ENCODE data around the gene SUPT3H.

The SUPT3H gene

DNA sequence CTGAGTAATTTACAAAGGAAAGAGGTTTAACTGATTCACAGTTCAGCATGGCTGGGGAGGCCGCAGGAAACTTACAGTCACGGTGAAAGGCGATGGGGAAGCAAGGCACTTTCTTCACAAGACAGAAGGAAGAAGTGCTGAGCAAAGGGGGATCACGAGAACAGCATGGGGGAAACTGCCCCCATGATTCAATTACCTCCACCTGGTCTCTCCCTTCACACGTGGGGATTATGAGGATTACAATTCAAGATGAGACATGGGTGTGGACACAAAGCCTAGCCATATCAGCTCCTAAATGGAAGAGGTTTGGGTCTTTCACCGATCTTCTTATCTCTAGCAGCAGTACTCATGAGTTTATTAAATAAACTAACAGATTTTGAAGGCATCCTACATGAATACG, 202.5 kb downstream of the SUPT3H start:
- DNase-seq (ENCODE audit: low read depth) = no peak
- no peak overlapping the region for H3K4me3 ChIP-seq (ENCODE audit: low read depth, low read length)
- TF ChIP-seq CTCF (IDR thresholded peaks at IDR 0.05; ENCODE audit: insufficient read depth, low read depth, low read length, missing control alignments) = no peak

DNA sequence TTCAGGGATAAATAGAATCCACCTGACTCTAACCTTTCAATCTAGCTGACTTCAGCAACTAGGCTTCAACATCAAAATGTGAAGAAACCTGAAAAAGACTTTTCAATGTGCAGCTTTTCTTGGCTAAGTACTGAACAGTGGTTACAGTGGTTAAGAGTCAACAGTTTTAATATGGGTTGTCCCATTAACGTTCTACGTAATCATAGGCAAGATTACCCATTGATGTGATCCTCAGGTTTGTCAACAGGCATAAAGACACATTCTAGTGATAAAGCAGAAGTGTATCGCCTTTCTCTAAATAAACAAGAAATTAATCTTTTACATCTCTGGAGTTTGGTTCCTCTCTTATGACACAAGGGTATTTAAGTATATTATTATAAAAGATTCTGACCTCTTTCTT, 203.7 kb downstream of the SUPT3H start:
- DNase-seq (ENCODE audit: low read depth) = no peak
- no peak overlapping the region for H3K4me3 ChIP-seq (ENCODE audit: low read depth, low read length)
- no peak for TF ChIP-seq CTCF (IDR thresholded peaks at IDR 0.05; ENCODE audit: insufficient read depth, low read depth, low read length, missing control alignments)

DNA sequence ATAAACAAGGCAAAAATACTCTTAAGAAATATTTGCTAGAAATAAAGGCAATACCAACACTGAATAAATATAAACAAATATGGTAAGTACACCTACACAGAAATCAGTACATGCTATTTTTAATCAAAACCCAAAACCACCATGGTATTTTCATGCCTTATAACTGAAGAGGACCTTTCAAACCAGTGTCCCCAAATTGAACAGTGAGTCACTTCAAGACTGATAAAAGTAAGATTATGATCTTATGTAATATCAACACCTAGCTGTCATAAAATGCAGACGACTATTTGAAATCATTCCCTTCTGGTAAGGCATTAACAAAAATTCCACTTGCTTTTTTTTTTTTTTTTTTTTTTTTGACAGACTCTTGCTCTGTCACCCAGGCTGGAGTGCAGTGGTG, 206.4 kb downstream of the SUPT3H start:
- peak; percentile 32 for DNase-seq (ENCODE audit: low read depth)

DNA sequence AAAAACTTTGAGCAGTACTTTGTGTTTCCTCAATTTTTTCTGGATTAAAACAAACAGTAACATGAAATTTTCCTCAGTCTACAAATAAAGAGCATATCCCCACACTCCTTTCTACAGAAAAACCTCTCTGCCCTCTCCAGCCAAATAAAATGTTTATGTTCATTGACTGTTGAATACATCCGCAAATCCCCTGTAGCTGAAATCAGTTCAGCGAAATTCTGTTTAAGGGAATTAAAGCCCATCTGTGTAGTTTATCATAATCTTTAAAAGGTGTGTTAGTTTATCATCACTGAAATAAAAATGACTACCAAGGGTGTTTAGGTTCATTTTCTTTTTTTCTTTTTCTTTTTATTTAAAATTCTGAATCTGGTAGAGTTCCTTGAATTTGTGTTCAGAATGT, 207.4 kb downstream of the SUPT3H start:
- H3K4me3 ChIP-seq (ENCODE audit: low read depth, low read length) = no peak overlapping the region
- TF ChIP-seq CTCF (IDR thresholded peaks at IDR 0.05; ENCODE audit: insufficient read depth, low read depth, low read length, missing control alignments) = no peak
- DNase-seq (ENCODE audit: low read depth) = no peak

More for the DNA sequence above, 206.4 kb downstream of the SUPT3H start:
- no peak for TF ChIP-seq CTCF (IDR thresholded peaks at IDR 0.05; ENCODE audit: insufficient read depth, low read depth, low read length, missing control alignments)
- no peak overlapping the region for H3K4me3 ChIP-seq (ENCODE audit: low read depth, low read length)

DNA sequence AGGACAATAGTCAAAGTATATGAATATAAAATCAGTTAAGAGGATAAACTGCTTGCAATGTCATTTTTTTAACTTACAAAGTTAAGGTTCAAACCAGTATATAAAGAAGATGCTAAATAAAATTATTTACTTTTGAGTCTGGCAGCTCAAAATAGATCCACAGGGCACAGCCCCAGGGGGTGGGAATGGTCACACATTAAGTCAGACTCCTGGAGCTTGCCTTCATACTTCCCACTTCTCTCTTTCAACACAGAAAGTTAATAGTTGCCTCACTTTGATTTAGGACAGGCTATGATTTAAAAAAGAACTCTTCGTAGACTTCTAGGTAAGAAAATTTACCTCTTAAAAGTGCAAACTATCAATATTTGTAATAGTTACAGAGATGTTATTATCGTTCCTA, 207.9 kb downstream of the SUPT3H start:
- no peak for TF ChIP-seq CTCF (IDR thresholded peaks at IDR 0.05; ENCODE audit: insufficient read depth, low read depth, low read length, missing control alignments)
- DNase-seq (ENCODE audit: low read depth) = no peak
- no peak overlapping the region for H3K4me3 ChIP-seq (ENCODE audit: low read depth, low read length)

- no peak overlapping the region for H3K4me3 ChIP-seq (ENCODE audit: low read depth, low read length)
- TF ChIP-seq CTCF (IDR thresholded peaks at IDR 0.05; ENCODE audit: insufficient read depth, low read depth, low read length, missing control alignments) = no peak
- DNase-seq (ENCODE audit: low read depth) = peak; percentile 75
Observed at GRCh38 chr6:45163952-45164766, 213.6 kb downstream of the SUPT3H start.

- no peak overlapping the region for H3K4me3 ChIP-seq (ENCODE audit: low read depth, low read length)
- DNase-seq (ENCODE audit: low read depth) = no peak
- no peak for TF ChIP-seq CTCF (IDR thresholded peaks at IDR 0.05; ENCODE audit: insufficient read depth, low read depth, low read length, missing control alignments)
Observed at GRCh38 chr6:45160305-45160704, 217.4 kb downstream of the SUPT3H start.
